Measurements from ENCODE around the gene SPNS2. TPM values are rescaled to one million over a fixed set of nuclear protein-coding genes. Genes with fewer than 3 reads are reported as not detected.
A peak's percentile ranks its signal among the peaks of the same experiment; 100 is the strongest.

Gene SPNS2
- total and polyA plus RNA-seq, 2 donors (not counting 1 experiment from before 2014, with no cell fraction given): 0.48 TPM; not detected in 1

DNA sequence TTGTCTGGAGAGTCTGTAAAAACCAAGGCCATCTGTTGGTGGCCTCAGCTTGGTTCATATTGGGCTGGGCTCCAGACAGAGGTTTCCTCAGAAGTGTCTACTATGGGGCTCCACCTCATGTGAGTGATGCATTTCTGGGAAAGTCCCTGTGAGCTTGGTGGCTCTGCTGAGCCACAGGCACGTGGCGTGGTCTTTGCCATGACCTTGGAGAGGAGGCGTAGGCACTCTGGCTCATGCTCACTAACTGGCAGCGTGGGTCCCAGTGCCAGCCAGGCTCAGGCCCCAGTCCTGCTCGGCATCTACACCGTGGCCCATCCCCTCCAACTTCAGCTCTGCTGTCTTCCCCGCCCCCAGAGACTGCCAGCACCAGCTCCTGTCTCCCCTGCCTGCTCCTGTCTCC is 75.0 kb downstream of the SPNS2 start:
- Histone ChIP-seq H3K4me2 (replicated peaks; ENCODE audit: low read depth, low read length, poor library complexity, severe bottlenecking) (no peak overlapping the region), H2AFZ (ENCODE audit: insufficient read depth, low read depth, low read length, poor library complexity, severe bottlenecking) (no peak overlapping the region)

GRCh38 chr17:4574448-4575045 is 75.9 kb downstream of the SPNS2 start:
- Histone ChIP-seq H3K36me3 (replicated peaks in 1 of 2; ENCODE audit: control extremely low read depth in 1 of 2, control insufficient read depth in 1 of 2, extremely low read depth in 1 of 2, insufficient read depth in 2 of 2, low read length in 1 of 2) (no peaks in the 10 kb centered on the region), H3K4me1 (ENCODE audit: control insufficient read depth in 2 of 2, insufficient read depth in 2 of 2, low read length in 2 of 2) (no peaks in the 10 kb centered on the region), H3K9me3 (ENCODE audit: control extremely low read depth in 1 of 3, control insufficient read depth in 2 of 3, insufficient read depth in 1 of 3, low read length in 2 of 3) (no peaks in the 10 kb centered on the region), H3K79me2 (ENCODE audit: control insufficient read depth, insufficient read depth, low read length) (no peaks in the 10 kb centered on the region), H3K4me2 (replicated peaks; ENCODE audit: low read depth, low read length, poor library complexity, severe bottlenecking) (no peak overlapping the region), H2AFZ (ENCODE audit: insufficient read depth, low read depth, low read length, poor library complexity, severe bottlenecking) (no peak overlapping the region), H3K27ac (ENCODE audit: low read length in 2 of 2) (no peak overlapping the region), H4K20me1 (ENCODE audit: control insufficient read depth, insufficient read depth, low read length, poor library complexity, severe bottlenecking) (no peaks in the 10 kb centered on the region), H3K4me3 (ENCODE audit: control extremely low read depth in 1 of 5, extremely low read depth in 1 of 5, insufficient read depth in 1 of 5, low read depth in 2 of 5, low read length in 4 of 5) (no peak overlapping the region), H3K27me3 (replicated peaks in 1 of 4; ENCODE audit: control extremely low read depth in 1 of 4, control insufficient read depth in 3 of 4, insufficient read depth in 4 of 4, low read length in 3 of 4) (peaks cover 0 to 6% (median 0%) of the 10 kb centered on the region in 4 experiments), H3K9ac (ENCODE audit: low read length) (no peak overlapping the region)
- intact Hi-C loops (cut with micrococcal nuclease): no loop called here
- ATAC-seq (ENCODE audit: low read depth) (no peak), DNase-seq (no peak)
- H3K4me1 Mint-ChIP-seq: peaks cover 6% of the 10 kb centered on the region
- H3K27me3 Mint-ChIP-seq: peaks cover 4% of the 10 kb centered on the region
- 94% methylated on average over 8 of the region's 9 CpGs for WGBS (ENCODE audit: insufficient coverage)
- no peak overlapping the region for H3K4me3 Mint-ChIP-seq
- POLR2A ChIA-PET: no interaction called here
- TF ChIP-seq EZH2 (IDR thresholded peaks at IDR 0.05; ENCODE audit: borderline replicate concordance, insufficient read depth, low read depth, low read length, poor library complexity, severe bottlenecking): no peak
- TF ChIP-seq, protein P1, sequence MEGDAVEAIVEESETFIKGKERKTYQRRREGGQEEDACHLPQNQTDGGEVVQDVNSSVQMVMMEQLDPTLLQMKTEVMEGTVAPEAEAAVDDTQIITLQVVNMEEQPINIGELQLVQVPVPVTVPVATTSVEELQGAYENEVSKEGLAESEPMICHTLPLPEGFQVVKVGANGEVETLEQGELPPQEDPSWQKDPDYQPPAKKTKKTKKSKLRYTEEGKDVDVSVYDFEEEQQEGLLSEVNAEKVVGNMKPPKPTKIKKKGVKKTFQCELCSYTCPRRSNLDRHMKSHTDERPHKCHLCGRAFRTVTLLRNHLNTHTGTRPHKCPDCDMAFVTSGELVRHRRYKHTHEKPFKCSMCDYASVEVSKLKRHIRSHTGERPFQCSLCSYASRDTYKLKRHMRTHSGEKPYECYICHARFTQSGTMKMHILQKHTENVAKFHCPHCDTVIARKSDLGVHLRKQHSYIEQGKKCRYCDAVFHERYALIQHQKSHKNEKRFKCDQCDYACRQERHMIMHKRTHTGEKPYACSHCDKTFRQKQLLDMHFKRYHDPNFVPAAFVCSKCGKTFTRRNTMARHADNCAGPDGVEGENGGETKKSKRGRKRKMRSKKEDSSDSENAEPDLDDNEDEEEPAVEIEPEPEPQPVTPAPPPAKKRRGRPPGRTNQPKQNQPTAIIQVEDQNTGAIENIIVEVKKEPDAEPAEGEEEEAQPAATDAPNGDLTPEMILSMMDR (IDR thresholded peaks at IDR 0.05): no peak
- H3K9me3 Mint-ChIP-seq (ENCODE audit: insufficient read depth): no peaks in the 10 kb centered on the region
- CTCF ChIA-PET: interaction anchor here (1.9 kb wide), 1 partner anchor 10 kb away, joined by 4 read pairs; no protein-coding TSS in a partner anchor
- no peak overlapping the region for H3K27ac Mint-ChIP-seq

More for the DNA sequence above, 75.0 kb downstream of the SPNS2 start:
- no peaks in the 10 kb centered on the region for H3K4me1 ChIP-seq (ENCODE audit: control insufficient read depth in 2 of 2, insufficient read depth in 2 of 2, low read length in 2 of 2)
- H3K79me2 ChIP-seq (ENCODE audit: control insufficient read depth, insufficient read depth, low read length): no peaks in the 10 kb centered on the region
- ATAC-seq (ENCODE audit: low read depth): peak; percentile 69
- peak; percentile 42 for DNase-seq
- CTCF ChIA-PET: no interaction called here
- H3K4me3 ChIP-seq (ENCODE audit: control extremely low read depth in 1 of 5, extremely low read depth in 1 of 5, insufficient read depth in 1 of 5, low read depth in 2 of 5, low read length in 4 of 5): no peak overlapping the region
- H3K27me3 ChIP-seq (replicated peaks in 1 of 4; ENCODE audit: control extremely low read depth in 1 of 4, control insufficient read depth in 3 of 4, insufficient read depth in 4 of 4, low read length in 3 of 4): peaks cover 0 to 6% (median 0%) of the 10 kb centered on the region in 4 experiments
- TF ChIP-seq EZH2 (IDR thresholded peaks at IDR 0.05; ENCODE audit: borderline replicate concordance, insufficient read depth, low read depth, low read length, poor library complexity, severe bottlenecking): no peak
- TF ChIP-seq, protein P1 (IDR thresholded peaks at IDR 0.05): no peak
- no peaks in the 10 kb centered on the region for H3K36me3 ChIP-seq (replicated peaks in 1 of 2; ENCODE audit: control extremely low read depth in 1 of 2, control insufficient read depth in 1 of 2, extremely low read depth in 1 of 2, insufficient read depth in 2 of 2, low read length in 1 of 2)
- H4K20me1 ChIP-seq (ENCODE audit: control insufficient read depth, insufficient read depth, low read length, poor library complexity, severe bottlenecking): no peaks in the 10 kb centered on the region
- H3K27me3 Mint-ChIP-seq: peaks cover 4% of the 10 kb centered on the region
- peaks cover 6% of the 10 kb centered on the region for H3K4me1 Mint-ChIP-seq
- WGBS (ENCODE audit: insufficient coverage): 54% methylated on average over 7 of the region's 7 CpGs
- no peak overlapping the region for H3K4me3 Mint-ChIP-seq
- no peaks in the 10 kb centered on the region for H3K9me3 Mint-ChIP-seq (ENCODE audit: insufficient read depth)
- H3K9me3 ChIP-seq (ENCODE audit: control extremely low read depth in 1 of 3, control insufficient read depth in 2 of 3, insufficient read depth in 1 of 3, low read length in 2 of 3): no peaks in the 10 kb centered on the region
- no peak overlapping the region for H3K27ac ChIP-seq (ENCODE audit: low read length in 2 of 2)
- H3K27ac Mint-ChIP-seq: no peak overlapping the region
- no peak overlapping the region for H3K9ac ChIP-seq (ENCODE audit: low read length)
- POLR2A ChIA-PET: no interaction called here
- intact Hi-C loops (cut with micrococcal nuclease): no loop called here

Measured in B cell (primary cell).